ENCODE results near the gene C16orf54.
"Not testable (repeated sequence)": the region's sequence is repeated elsewhere in the genome, so short reads cannot be mapped to it uniquely, and the experiment has no call there.

Gene C16orf54, protein sequence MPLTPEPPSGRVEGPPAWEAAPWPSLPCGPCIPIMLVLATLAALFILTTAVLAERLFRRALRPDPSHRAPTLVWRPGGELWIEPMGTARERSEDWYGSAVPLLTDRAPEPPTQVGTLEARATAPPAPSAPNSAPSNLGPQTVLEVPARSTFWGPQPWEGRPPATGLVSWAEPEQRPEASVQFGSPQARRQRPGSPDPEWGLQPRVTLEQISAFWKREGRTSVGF

DNA sequence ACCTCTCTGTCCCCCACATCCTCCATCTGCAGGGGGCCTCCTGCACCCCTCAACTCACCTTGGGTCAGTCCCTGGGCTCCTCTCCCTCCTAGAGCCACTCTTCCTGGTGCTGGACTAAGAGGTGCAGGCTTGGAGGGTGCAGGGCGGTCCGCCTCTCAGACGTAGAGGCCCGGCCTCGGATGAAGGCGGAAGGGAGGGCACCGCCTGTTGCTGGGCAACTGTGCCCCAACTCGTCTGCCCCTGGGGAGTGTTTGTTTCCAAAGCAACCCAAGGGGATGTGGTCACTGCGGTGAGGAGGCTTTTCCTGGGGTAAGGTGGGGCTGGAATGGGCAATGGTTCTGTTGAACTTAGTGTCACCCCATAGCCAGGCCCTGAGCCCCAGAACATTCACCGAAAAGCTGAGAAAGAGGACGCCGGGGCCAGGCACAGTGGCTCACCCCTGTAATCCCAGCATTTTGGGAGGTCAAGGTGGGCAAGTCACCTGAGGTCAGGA lies at the start of gene C16orf54:
TSS of gene C16orf54 (minus strand) at position 138 of the 493 bp plus-strand sequence. CDS start 1,039 bp downstream, outside the sequence.
- DNase-seq: peak; percentile 88 to 98 (median 94)

GRCh38 chr16:29794231-29794710 lies 48.5 kb upstream of the C16orf54 start:
- no peak for DNase-seq

GRCh38 chr16:29793153-29793552 lies 47.4 kb upstream of the C16orf54 start:
- not testable (repeated sequence) for DNase-seq

DNA sequence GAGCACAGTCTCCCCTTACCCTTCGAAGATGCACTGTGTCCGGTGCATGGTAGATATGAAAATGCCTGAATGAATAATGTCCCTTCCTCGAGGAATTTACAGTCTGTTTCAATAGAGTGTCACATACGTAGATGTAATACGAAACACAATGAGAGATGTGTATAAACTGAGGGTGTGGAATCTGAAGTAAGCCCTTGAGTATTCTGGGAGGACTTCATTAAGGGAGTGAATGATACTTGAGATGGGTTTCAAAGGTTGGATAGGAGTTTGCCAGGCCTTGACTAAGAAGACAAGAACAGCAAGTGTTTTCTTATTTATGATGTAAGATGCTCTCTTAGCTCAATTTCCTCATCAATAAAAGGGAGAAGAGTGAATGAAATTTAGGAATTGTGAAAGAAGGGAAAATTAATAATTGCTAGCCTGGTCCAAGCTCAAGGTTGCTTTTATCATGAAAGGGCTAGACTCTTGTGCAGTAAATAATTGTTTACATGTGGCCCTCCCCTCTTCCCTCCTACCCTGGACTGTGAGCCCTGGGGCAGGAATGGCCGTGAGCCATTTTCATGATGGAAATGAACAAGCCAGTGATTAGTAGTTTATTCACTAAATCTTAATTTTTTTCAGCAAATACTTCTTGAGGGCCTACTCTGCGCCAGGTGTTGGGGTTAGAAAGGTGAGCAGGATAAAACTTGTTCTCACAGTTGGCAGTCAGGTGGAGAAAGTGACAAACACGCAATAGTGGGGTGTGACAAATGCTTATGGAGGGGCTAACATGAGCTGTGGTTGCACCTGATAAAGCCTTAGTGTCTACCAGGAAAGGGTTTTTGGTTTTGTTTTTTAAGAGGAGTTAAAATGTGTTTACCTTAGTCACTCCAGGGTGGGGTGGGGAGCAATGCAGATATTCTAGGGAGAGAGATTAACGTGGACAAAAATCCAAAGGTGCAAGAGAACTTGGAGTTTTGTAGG lies 46.3 kb upstream of the C16orf54 start:
- DNase-seq: no peak

DNA sequence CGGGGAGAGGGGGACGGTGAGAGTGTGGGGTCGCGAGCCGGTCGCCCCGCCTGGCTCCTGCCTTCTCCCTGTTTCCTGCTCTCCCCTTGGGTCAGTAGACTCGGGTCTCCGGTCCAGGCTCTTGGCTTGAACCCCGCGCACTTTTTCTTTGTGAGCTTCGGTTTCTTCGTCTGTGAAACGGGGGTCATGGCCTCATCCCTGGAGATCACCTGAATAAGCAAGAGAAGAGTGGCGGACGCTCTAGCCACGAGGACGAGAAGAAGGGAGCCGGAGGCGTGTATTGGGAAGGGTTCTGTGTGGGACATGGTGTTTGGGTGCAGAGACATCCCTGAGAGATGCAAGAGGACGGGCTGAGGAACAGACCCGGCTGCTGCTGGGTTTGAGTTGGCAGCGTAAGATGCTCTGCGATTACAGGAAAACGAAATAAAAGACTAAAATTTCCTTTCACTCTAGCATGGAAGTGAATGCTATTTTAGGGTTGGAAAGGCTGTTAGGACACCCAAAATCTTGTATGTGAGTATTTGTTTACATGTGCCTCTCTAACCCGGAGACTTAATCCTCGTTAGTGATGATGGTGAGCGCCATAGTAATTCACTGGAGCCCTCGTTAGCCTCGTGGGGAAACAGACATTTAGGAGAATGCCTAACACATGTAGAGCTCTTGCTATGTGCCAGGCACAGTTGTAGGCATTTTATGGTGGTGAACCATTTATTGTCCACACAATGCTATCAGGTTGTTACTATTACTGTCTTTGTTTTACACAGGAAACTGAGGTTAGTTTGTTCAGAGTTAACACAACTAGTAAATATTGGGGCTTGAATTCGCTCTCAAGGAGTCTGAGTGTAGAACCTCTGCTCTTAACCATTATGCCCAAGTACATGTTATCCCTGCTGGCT lies 45.4 kb upstream of the C16orf54 start:
- DNase-seq: no peak

- peak; percentile 98 to 100 (median 99) for DNase-seq
Measured at GRCh38 chr16:29790183-29790948, 44.6 kb upstream of the C16orf54 start, which contains the start of gene KIF22. Gene KIF22 (plus strand): TSS chr16:29790751. CDS start chr16:29790760, 9 bp downstream.

- no peak for DNase-seq
Measured at GRCh38 chr16:29789775-29790182, 44.0 kb upstream of the C16orf54 start.

DNA sequence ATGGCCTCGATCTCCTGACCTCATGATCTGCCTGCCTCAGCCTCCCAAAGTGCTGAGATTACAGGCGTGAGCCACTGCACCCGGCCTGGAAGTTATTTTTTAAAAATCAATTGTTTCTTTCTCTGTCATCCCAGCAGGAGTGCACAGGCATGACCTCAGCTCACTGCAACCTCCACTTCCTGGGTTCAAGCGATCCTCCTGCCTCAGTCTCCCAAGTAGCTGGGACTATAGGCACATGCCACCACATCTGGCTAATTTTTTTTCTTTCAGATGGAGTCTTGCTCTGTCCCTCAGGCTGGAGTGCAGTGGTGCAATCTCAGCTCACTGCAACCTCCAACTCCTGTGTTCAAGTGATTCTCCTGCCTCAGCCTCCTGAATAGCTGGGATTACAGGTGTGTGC lies 41.4 kb upstream of the C16orf54 start:
- DNase-seq: not testable (repeated sequence)

DNA sequence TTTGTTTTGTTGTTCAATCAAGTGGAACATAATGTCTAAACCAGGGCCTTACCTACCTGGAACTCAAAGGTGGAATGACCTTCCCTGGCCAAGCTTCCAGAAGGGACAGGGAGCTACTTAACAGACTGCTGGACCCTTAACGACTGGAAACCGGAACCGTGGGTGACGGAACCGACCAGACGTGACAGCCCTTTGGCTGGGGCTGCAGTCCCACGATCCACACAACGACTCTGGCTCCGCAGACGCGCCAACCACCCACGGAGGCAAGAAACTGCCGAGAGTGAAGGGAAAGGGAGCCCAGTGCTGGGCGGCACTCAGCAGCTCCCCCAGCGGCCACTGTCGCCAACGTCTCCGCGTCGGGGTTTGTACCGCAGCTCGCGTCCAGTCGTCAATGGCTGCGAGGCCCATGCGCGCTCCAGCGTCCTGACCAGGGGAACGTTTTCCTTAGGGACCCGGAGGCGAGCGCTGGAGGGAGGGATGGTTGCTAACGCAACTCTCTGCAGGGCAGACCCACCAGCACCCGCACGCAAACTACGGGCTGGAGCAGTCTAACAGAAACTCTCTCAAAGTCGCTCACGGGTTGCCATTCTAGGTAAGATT lies 39.2 kb upstream of the C16orf54 start:
- DNase-seq: peak; percentile 42 to 71 (median 62)

GRCh38 chr16:29784157-29784556 lies 38.4 kb upstream of the C16orf54 start:
- DNase-seq: peak in 3 of 6 experiments; percentile 19 to 46 (median 21)

DNA sequence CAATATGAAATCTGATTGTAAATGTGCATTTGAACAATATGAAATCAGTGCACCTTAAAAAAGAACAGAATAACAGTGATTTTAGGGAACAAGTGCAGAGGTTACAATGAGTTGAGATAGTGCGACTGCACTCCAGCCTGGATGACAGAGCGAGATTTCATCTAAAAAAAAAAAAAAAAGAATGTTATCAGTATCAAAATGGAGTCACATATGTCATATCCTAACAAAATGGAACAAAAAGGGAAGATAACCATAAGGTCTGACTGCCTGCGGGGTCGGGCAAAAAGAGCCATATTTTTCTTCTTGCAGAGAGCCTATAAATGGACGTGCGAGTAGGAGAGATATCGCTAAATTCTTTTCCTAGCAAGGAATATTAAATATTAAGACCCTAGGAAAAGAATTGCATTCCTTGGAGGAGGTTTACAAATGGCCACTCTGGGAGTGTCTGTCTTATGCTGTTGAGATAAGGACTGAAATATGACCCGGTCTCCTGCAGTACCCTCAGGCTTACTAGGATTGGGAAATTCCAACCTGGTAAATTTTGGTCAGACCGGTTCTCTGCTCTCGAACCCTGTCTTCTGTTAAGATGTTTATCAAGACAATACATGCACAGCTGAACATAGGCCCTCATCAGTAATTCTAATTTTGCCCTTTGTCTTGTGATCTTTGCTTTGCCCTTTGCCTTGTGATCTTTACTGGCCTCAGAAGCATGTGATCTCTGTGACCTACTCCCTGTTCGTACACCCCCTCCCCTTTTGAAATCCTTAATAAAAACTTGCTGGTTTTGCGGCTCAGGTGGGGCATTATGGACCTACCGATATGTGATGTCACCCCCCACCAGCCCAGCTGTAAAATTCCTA lies 37.5 kb upstream of the C16orf54 start:
- DNase-seq: not testable (repeated sequence)

DNA sequence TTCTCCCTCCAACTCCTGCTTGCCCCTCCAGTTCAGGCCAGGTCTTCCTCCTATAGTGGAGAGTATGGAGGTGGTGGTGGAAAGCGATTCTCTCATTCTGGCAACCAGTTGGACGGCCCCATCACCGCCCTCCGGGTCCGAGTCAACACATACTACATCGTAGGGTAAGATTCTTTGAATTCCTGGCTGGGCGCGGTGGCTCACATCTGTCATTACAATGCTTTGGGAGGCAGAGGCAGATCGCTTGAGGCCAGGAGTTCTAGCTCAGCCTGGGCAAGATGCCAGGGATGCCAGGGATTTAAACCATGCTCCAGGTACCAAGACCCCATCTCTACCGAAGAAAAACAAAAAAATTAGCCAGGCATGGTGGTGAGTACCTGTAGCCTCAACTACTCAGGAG lies 33.7 kb upstream of the C16orf54 start:
- DNase-seq: no peak

DNA sequence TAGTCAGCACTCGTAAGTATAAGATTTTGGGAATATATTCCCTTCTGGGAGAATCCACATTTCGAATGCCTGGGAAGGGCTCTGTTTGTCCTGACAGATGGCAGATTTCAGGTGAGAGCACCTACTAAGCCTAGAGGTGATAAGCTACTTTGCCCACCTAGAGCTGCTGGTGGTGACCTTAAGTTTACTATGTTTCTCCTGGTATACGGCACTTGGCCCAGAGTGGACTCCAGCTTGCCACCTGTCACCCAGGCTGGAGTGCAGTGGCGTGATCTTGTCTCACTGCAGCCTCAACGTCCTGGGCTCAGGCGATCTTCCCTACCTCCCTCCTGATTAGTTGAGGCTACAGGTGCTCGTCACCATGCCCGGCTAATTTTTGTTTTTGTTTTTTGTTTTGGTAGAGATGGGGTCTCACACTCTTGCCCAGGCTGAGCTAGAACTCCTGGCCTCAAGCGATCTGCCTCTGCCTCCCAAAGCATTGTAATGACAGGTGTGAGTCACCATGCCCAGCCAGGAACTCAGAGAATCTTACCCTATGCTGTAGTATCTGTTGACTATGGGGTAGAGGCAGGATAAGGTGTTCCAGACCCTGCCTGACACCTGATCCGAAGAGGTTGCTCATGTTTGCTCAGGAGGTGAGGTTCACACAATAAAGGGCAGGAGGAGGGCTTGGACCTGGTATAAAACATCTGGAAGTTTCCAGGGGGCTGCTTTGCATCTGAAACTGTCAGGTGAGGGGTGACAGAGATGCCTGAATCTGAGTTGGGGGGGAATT lies 32.0 kb upstream of the C16orf54 start, which contains the start of gene ZG16:
TSS of gene ZG16 (plus strand) at position 681 of the 775 bp plus-strand sequence. CDS start 1,011 bp downstream, outside the sequence.
- DNase-seq: no peak

DNA sequence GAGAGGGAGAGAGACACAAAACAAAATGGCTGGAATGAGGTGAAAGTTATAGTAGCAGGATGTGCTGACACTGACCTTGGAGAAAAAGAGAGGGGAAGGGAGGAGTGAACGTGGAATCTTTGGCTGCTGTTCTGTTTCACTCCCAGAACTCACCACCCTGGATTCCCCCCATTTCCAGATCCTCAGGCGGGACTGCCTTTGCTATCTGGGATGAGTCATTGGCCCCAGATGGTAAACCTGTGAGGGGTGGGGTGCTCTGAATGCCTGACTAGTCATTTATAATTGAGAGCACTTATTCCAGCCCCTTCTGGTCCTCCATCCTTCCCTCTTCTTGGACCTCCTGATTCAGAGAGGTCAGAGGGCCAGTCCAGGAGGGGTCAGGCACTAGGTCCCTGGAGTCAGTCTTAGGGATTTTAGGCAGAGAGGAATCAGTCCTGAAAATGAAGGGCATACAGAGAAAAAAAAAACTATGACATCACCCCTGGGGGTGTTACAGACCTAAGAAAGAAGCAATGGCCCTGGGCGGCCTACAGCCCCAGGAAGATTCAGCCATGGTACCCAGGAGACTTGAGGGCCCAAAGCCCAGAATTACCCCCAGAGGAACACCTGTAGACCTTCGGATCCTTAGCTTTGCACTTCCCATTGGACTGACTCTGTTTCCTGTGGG lies 30.1 kb upstream of the C16orf54 start:
- DNase-seq: no peak

DNA sequence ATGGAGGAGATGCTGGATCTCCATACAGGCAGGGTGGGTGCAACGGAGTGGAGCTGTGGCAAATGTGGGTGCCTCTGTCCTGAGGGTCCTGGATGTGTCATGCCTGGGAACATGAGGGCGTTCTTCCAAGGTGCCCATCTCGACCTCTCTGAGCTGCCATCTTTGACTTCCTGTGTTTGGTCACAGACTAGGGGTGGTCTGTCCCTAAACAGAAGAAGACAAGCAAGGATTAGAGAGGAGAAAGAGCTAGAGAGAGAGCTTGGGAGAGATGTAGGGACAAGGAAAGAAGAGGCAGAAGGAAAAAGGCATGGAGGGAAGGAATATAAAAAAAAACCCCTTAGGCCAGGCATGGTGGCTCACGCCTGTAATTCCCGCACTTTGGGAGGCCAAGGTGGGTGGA lies 28.9 kb upstream of the C16orf54 start:
- DNase-seq: no peak

DNA sequence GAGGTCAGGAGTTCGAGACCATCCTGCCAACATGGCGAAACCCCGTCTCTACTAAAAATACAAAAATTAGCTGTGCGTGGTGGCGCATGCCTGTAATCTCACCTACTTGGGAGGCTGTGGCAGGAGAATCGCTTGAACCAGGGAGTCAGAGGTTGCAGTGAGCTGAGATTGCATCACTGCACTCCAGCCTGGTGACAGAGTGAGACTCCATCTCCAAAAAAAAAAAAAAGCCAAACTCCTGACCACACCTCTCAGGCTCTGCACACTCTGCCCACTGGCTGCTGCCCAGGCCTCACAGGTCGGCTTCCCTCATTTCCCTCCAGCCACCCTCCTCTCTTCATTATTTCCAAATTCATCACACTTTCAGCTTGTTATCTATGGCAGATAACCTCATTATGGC lies 26.5 kb upstream of the C16orf54 start:
- not testable (repeated sequence) for DNase-seq

GRCh38 chr16:29770250-29770929 lies 24.6 kb upstream of the C16orf54 start:
- no peak for DNase-seq

- DNase-seq: no peak
Measured at GRCh38 chr16:29769507-29769906, 23.7 kb upstream of the C16orf54 start.

All from stimulated activated naive CD4-positive, alpha-beta T cell (primary cell).